Measurements from ENCODE around the gene PRKCQ.

PRKCQ gene

DNA sequence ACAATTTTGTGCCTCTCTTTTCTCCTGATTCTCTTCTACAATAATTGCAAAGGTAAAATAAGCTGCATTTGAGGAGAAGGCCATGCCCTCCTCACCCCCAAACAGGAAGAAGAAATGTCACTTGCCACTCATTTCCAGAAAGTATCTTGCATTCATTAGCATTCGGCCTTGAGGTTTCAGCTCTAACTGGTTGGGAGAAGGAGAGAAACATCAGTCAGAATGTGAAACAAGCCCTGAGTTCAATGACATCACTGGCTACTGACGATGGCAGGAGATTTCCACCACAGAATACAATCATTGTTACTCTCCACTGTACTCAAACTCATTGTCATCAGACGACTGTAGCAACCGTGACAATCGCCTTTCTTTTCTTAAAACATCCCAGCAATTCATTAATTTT, 72.8 kb downstream of the PRKCQ start:
- POLR2A ChIA-PET = no interaction called here
- CTCF ChIA-PET = no interaction called here
- TF ChIP-seq LEF1 (IDR thresholded peaks at IDR 0.05; ENCODE audit: borderline replicate concordance) (no peak), NFRKB (IDR thresholded peaks at IDR 0.05) (no peak), BHLHE40 (IDR thresholded peaks at IDR 0.05; ENCODE audit: borderline replicate concordance) (no peak)
- DNase-seq (ENCODE audit: extremely low spot score) = no peak

DNA sequence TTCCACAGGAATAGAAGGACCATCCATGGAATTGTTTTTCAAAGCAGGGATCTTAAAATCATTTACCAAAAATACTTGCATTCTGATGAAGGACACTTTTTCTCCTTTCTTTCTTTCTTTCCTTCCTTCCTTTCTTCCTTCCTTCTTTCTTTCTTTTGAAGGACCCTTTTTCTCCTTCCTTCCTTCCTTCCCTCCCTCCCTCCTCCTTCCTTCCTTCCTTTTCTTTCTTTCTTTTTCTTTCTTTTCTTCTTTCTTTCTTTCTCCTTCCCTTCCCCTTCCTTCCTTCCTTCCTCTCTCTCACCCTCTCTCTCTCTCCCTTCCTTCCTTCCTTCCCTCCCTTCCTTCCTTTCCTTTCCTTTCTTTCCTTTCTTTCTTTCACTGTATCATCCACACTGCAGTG, 74.8 kb downstream of the PRKCQ start:
- ChIA-PET CTCF (no interaction called here), POLR2A (no interaction called here)
- DNase-seq (ENCODE audit: extremely low spot score) = no peak
- TF ChIP-seq SP1 (IDR thresholded peaks at IDR 0.05) (no peak), LEF1 (IDR thresholded peaks at IDR 0.05; ENCODE audit: borderline replicate concordance) (no peak), FOXA1 (IDR thresholded peaks at IDR 0.05) (no peak), TARDBP (IDR thresholded peaks at IDR 0.05) (no peak), BHLHE40 (IDR thresholded peaks at IDR 0.05; ENCODE audit: borderline replicate concordance) (no peak), FOXM1 (IDR thresholded peaks at IDR 0.05; ENCODE audit: borderline replicate concordance) (no peak), FOXK2 (IDR thresholded peaks at IDR 0.05) (no peak)
- TF ChIP-seq, protein P1, sequence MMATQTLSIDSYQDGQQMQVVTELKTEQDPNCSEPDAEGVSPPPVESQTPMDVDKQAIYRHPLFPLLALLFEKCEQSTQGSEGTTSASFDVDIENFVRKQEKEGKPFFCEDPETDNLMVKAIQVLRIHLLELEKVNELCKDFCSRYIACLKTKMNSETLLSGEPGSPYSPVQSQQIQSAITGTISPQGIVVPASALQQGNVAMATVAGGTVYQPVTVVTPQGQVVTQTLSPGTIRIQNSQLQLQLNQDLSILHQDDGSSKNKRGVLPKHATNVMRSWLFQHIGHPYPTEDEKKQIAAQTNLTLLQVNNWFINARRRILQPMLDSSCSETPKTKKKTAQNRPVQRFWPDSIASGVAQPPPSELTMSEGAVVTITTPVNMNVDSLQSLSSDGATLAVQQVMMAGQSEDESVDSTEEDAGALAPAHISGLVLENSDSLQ (IDR thresholded peaks at IDR 0.05) = no peak

DNA sequence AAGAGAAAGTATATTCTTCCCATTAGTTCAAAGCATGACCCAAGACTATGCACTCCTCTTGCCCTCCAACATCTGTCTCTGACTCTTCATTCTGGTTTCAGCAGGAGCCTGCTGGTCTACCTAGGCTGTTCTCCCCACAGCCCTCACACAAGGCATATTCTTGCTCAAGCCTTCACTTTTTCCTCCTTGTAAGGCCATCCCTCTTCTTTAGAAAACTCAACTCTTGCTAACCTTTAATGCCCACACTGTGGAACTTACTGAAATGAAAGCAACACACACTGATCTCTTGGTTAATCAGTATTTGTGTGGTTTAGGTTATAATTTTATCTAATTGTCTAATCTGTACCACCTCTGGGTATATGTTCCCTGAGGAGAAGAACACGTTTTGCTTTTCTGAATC, 75.8 kb downstream of the PRKCQ start:
- ChIA-PET POLR2A (no interaction called here), CTCF (no interaction called here)

DNA sequence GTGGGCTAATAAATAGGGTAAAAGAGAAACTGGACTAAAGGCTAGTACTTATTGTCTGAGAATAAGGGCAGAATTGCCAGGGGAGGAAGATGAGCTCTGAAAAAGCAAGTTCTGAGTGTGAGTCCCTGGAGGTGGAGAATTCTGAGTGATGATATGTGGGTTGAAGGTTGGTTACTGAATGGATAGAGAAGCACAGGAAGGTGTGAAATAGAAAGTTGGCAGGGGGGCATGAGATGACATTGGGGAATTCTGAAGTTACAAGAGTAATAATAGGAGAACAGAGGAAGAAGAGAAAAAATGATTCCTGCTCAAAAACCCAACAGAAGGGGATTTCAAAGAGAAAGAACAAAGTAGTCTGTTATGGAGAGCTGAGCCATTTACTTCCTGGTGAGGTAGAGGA, 76.9 kb downstream of the PRKCQ start:
- no peak for TF ChIP-seq CTBP1 (IDR thresholded peaks at IDR 0.05; ENCODE audit: borderline replicate concordance)
- no peak for TF ChIP-seq HDGF (IDR thresholded peaks at IDR 0.05; ENCODE audit: borderline replicate concordance)
- TF ChIP-seq FOXK2 (IDR thresholded peaks at IDR 0.05) = no peak
- no peak for TF ChIP-seq BHLHE40 (IDR thresholded peaks at IDR 0.05; ENCODE audit: borderline replicate concordance)
- TF ChIP-seq L3MBTL2 (conservative IDR thresholded peaks at IDR 0.05) = no peak
- no peak for TF ChIP-seq SP1 (IDR thresholded peaks at IDR 0.05)
- TF ChIP-seq LEF1 (IDR thresholded peaks at IDR 0.05; ENCODE audit: borderline replicate concordance) = no peak
- TF ChIP-seq NFRKB (IDR thresholded peaks at IDR 0.05) = no peak
- TF ChIP-seq SUZ12 (IDR thresholded peaks at IDR 0.05) = no peak
- TF ChIP-seq TARDBP (IDR thresholded peaks at IDR 0.05) = no peak
- no peak for TF ChIP-seq ZNF384 (IDR thresholded peaks at IDR 0.05)
- TF ChIP-seq ELF4 (IDR thresholded peaks at IDR 0.05) = no peak
- TF ChIP-seq, protein P1 (IDR thresholded peaks at IDR 0.05) = no peak
- TF ChIP-seq FOXM1 (IDR thresholded peaks at IDR 0.05; ENCODE audit: borderline replicate concordance) = no peak
- no peak for TF ChIP-seq FOXA1 (IDR thresholded peaks at IDR 0.05)
- TF ChIP-seq ARNT (IDR thresholded peaks at IDR 0.05) = no peak
- ChIA-PET CTCF (no interaction called here), POLR2A (no interaction called here)
- no peak for DNase-seq (ENCODE audit: extremely low spot score)

More for the DNA sequence above, 75.8 kb downstream of the PRKCQ start:
- TF ChIP-seq L3MBTL2 (conservative IDR thresholded peaks at IDR 0.05) (no peak), FOXM1 (IDR thresholded peaks at IDR 0.05; ENCODE audit: borderline replicate concordance) (no peak), ZNF384 (IDR thresholded peaks at IDR 0.05) (no peak)
- no peak for DNase-seq (ENCODE audit: extremely low spot score)

DNA sequence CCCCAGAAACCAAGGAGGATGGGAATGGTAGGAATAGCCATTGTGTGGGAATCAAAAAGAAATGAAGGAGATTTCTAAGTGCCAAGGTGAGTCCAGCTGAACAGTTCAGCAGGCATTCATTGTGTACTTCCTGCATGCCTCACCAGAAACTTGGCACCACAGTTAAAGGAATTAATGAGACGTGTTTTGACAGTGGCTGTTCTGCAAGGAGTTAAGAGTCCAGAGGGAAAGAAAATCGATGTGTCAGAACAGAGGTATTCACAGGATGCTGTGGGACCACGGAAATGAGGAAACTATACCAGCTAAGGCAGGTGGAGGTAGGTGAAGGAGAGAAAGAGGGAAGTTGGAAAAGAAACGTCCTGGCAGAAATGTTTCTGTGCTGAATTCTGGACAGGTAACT, 78.1 kb downstream of the PRKCQ start:
- POLR2A ChIA-PET = no interaction called here

DNA sequence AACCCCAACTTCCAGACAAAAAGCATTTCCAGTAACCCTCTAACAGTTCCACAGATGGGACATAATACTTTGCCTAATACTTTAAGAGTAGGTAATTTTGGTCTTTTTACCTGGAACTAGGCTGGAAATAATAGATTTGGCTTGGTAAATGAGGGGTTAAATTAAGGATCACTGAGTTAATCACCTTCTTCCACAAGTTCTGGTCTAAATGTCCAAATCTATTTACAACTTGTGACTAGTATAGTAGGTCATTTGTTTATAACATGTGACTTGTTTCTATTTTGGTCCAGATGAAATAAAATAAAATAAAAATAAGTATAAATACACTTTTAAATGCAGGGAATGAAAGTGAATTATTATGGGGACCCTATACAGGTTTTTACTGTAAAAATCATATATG, 80.1 kb downstream of the PRKCQ start:
- no peak for DNase-seq (ENCODE audit: extremely low spot score)
- TF ChIP-seq ARNT (IDR thresholded peaks at IDR 0.05) (no peak), ZNF384 (IDR thresholded peaks at IDR 0.05) (no peak), ELF4 (IDR thresholded peaks at IDR 0.05) (no peak), NFRKB (IDR thresholded peaks at IDR 0.05) (no peak), LEF1 (IDR thresholded peaks at IDR 0.05; ENCODE audit: borderline replicate concordance) (no peak), HDGF (IDR thresholded peaks at IDR 0.05; ENCODE audit: borderline replicate concordance) (no peak), FOXM1 (IDR thresholded peaks at IDR 0.05; ENCODE audit: borderline replicate concordance) (no peak), L3MBTL2 (conservative IDR thresholded peaks at IDR 0.05) (no peak), SP1 (IDR thresholded peaks at IDR 0.05) (no peak), BHLHE40 (IDR thresholded peaks at IDR 0.05; ENCODE audit: borderline replicate concordance) (no peak), SUZ12 (IDR thresholded peaks at IDR 0.05) (no peak), FOXA1 (IDR thresholded peaks at IDR 0.05) (no peak), FOXK2 (IDR thresholded peaks at IDR 0.05) (no peak), TARDBP (IDR thresholded peaks at IDR 0.05) (no peak), CTBP1 (IDR thresholded peaks at IDR 0.05; ENCODE audit: borderline replicate concordance) (no peak)
- TF ChIP-seq, protein P1 (IDR thresholded peaks at IDR 0.05) = no peak
- ChIA-PET POLR2A (no interaction called here), CTCF (no interaction called here)

More for the DNA sequence above, 78.1 kb downstream of the PRKCQ start:
- no peak for DNase-seq (ENCODE audit: extremely low spot score)
- TF ChIP-seq L3MBTL2 (conservative IDR thresholded peaks at IDR 0.05) (no peak), FOXA1 (IDR thresholded peaks at IDR 0.05) (no peak), TARDBP (IDR thresholded peaks at IDR 0.05) (no peak), HDGF (IDR thresholded peaks at IDR 0.05; ENCODE audit: borderline replicate concordance) (no peak), FOXK2 (IDR thresholded peaks at IDR 0.05) (no peak), FOXM1 (IDR thresholded peaks at IDR 0.05; ENCODE audit: borderline replicate concordance) (no peak), SP1 (IDR thresholded peaks at IDR 0.05) (no peak), CTBP1 (IDR thresholded peaks at IDR 0.05; ENCODE audit: borderline replicate concordance) (no peak), SUZ12 (IDR thresholded peaks at IDR 0.05) (no peak), BHLHE40 (IDR thresholded peaks at IDR 0.05; ENCODE audit: borderline replicate concordance) (no peak), ARNT (IDR thresholded peaks at IDR 0.05) (no peak), ZNF384 (IDR thresholded peaks at IDR 0.05) (no peak), ELF4 (IDR thresholded peaks at IDR 0.05) (no peak), NFRKB (IDR thresholded peaks at IDR 0.05) (no peak), LEF1 (IDR thresholded peaks at IDR 0.05; ENCODE audit: borderline replicate concordance) (no peak)
- TF ChIP-seq, protein P1 (IDR thresholded peaks at IDR 0.05) = no peak
- CTCF ChIA-PET = no interaction called here

Data from HEK293T (cell line).